Measurements from ENCODE around the gene FBXW7.

The FBXW7 gene

GRCh38 chr4:152528060-152528459 is 7.8 kb downstream of the FBXW7 start:
- Histone ChIP-seq H3K36me3 (ENCODE audit: low read depth) (peaks cover 27% of the 10 kb centered on the region), H3K4me1 (ENCODE audit: insufficient read depth, poor library complexity, severe bottlenecking) (peaks cover 21% of the 10 kb centered on the region), H3K27me3 (ENCODE audit: insufficient read depth, poor library complexity, severe bottlenecking) (no peaks in the 10 kb centered on the region), H3K4me3 (ENCODE audit: severe bottlenecking) (no peak overlapping the region), H3K27ac (ENCODE audit: poor library complexity, severe bottlenecking) (no peak overlapping the region), H3K9me3 (ENCODE audit: severe bottlenecking) (no peaks in the 10 kb centered on the region)
- TF ChIP-seq, protein P1, sequence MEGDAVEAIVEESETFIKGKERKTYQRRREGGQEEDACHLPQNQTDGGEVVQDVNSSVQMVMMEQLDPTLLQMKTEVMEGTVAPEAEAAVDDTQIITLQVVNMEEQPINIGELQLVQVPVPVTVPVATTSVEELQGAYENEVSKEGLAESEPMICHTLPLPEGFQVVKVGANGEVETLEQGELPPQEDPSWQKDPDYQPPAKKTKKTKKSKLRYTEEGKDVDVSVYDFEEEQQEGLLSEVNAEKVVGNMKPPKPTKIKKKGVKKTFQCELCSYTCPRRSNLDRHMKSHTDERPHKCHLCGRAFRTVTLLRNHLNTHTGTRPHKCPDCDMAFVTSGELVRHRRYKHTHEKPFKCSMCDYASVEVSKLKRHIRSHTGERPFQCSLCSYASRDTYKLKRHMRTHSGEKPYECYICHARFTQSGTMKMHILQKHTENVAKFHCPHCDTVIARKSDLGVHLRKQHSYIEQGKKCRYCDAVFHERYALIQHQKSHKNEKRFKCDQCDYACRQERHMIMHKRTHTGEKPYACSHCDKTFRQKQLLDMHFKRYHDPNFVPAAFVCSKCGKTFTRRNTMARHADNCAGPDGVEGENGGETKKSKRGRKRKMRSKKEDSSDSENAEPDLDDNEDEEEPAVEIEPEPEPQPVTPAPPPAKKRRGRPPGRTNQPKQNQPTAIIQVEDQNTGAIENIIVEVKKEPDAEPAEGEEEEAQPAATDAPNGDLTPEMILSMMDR (IDR thresholded peaks at IDR 0.05; ENCODE audit: poor library complexity, severe bottlenecking): no peak
- DNase-seq (ENCODE audit: low spot score): no peak
- no peak for ATAC-seq (ENCODE audit: low read depth)

GRCh38 chr4:152525878-152526277 is 10.0 kb downstream of the FBXW7 start:
- DNase-seq (ENCODE audit: low spot score) (no peak), ATAC-seq (ENCODE audit: low read depth) (no peak)
- Histone ChIP-seq H3K36me3 (ENCODE audit: low read depth) (peaks cover 27% of the 10 kb centered on the region), H3K27me3 (ENCODE audit: insufficient read depth, poor library complexity, severe bottlenecking) (no peaks in the 10 kb centered on the region), H3K4me3 (ENCODE audit: severe bottlenecking) (no peak overlapping the region), H3K9me3 (ENCODE audit: severe bottlenecking) (no peaks in the 10 kb centered on the region), H3K27ac (ENCODE audit: poor library complexity, severe bottlenecking) (no peak overlapping the region), H3K4me1 (ENCODE audit: insufficient read depth, poor library complexity, severe bottlenecking) (peaks cover 13% of the 10 kb centered on the region)
- TF ChIP-seq, protein P1 (IDR thresholded peaks at IDR 0.05; ENCODE audit: poor library complexity, severe bottlenecking): no peak

DNA sequence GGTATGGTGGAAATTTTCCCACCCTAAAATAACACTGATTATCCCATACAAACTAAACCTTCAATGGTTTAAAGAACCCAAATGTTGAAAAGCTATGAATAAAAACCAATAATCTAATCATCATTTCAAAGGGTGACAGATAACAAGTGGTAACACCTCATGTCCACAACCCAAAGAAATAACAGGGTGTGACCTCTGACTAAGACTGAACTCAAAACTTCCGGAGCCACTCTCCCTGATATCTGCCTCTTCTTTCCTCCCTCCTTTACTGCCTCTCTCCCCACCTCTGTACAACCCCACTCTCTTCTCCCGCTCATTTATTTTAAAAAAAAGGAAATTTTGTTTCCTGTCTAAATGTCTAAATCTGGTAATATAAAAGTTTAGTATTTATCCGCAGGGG is 11.5 kb downstream of the FBXW7 start:
- peaks cover 13% of the 10 kb centered on the region for H3K4me1 ChIP-seq (ENCODE audit: insufficient read depth, poor library complexity, severe bottlenecking)
- H3K27me3 ChIP-seq (ENCODE audit: insufficient read depth, poor library complexity, severe bottlenecking): no peaks in the 10 kb centered on the region
- DNase-seq (ENCODE audit: low spot score) (no peak), ATAC-seq (ENCODE audit: low read depth) (peak; percentile 70)
- no peak overlapping the region for H3K27ac ChIP-seq (ENCODE audit: poor library complexity, severe bottlenecking)
- peaks cover 18% of the 10 kb centered on the region for H3K36me3 ChIP-seq (ENCODE audit: low read depth)
- H3K9me3 ChIP-seq (ENCODE audit: severe bottlenecking): no peaks in the 10 kb centered on the region
- TF ChIP-seq, protein P1 (IDR thresholded peaks at IDR 0.05; ENCODE audit: poor library complexity, severe bottlenecking): no peak
- H3K4me3 ChIP-seq (ENCODE audit: severe bottlenecking): no peak overlapping the region

DNA sequence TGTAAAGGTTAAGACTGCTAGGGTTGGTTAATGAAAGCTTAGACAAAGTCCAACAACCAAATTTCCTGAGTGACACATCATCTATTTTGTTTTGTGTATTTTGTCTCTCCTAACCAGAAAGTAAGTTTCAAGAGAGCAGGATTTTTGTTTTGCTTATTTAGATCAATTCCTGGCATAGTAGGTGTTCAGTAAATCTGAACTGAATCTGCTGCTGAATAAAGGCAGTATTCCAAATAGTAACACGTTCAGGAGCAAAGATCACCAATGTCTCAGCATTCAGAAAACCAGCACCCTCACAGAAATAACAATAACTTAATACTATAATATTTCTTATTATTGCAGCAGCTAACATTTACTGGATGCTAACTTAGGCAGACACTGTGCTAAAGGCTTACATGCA is 12.2 kb downstream of the FBXW7 start:
- Histone ChIP-seq H3K27ac (ENCODE audit: poor library complexity, severe bottlenecking) (no peak overlapping the region), H3K4me1 (ENCODE audit: insufficient read depth, poor library complexity, severe bottlenecking) (peaks cover 13% of the 10 kb centered on the region)

DNA sequence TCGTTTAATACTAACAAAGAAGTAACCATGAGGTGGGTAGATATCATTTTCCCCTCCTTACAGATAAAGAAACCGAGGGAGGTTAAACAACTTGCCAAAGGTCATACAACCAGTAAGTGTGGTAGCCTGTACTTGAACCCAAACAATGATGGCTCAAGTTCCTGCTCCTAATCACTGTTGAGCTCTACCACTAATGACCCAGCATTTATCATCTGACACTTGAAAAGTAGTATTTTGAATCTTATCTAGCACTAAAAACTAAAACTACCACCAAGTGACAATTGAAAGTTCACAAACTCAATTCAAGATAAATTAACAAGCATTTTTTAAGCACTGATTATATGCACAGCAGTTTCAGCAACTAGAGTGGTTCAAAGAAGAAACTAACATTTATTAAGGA is 13.1 kb downstream of the FBXW7 start:
- DNase-seq (ENCODE audit: low spot score): no peak
- TF ChIP-seq, protein P1 (IDR thresholded peaks at IDR 0.05; ENCODE audit: poor library complexity, severe bottlenecking): no peak

More for the DNA sequence above, 12.2 kb downstream of the FBXW7 start:
- TF ChIP-seq, protein P1 (IDR thresholded peaks at IDR 0.05; ENCODE audit: poor library complexity, severe bottlenecking): no peak
- Histone ChIP-seq H3K9me3 (ENCODE audit: severe bottlenecking) (no peaks in the 10 kb centered on the region), H3K4me3 (ENCODE audit: severe bottlenecking) (no peak overlapping the region), H3K36me3 (ENCODE audit: low read depth) (peaks cover 13% of the 10 kb centered on the region; the same call in 1 of the 2 replicates), H3K27me3 (ENCODE audit: insufficient read depth, poor library complexity, severe bottlenecking) (no peaks in the 10 kb centered on the region)
- ATAC-seq (ENCODE audit: low read depth) (no peak), DNase-seq (ENCODE audit: low spot score) (no peak)

More for the DNA sequence above, 13.1 kb downstream of the FBXW7 start:
- no peak overlapping the region for H3K4me3 ChIP-seq (ENCODE audit: severe bottlenecking)
- H3K4me1 ChIP-seq (ENCODE audit: insufficient read depth, poor library complexity, severe bottlenecking): peaks cover 13% of the 10 kb centered on the region
- no peaks in the 10 kb centered on the region for H3K9me3 ChIP-seq (ENCODE audit: severe bottlenecking)
- H3K27ac ChIP-seq (ENCODE audit: poor library complexity, severe bottlenecking): no peak overlapping the region
- H3K36me3 ChIP-seq (ENCODE audit: low read depth): peaks cover 13% of the 10 kb centered on the region; the same call in 1 of the 2 replicates
- H3K27me3 ChIP-seq (ENCODE audit: insufficient read depth, poor library complexity, severe bottlenecking): no peaks in the 10 kb centered on the region
- ATAC-seq (ENCODE audit: low read depth): no peak

All from RWPE2 (cell line).